Ishikawa (cell line): Measurements from ENCODE around the gene SPATA31C1.

Source experiments
- CREB1 ChIP-seq: IDR thresholded peaks from 2 replicates; pipeline ENCODE4 v1.6.1; 2012; ENCODE audit warnings: low read depth
- EGR1 ChIP-seq: IDR thresholded peaks from 2 replicates; pipeline ENCODE4 v1.6.1; 2012
- EP300 ChIP-seq: IDR thresholded peaks from 2 replicates; pipeline ENCODE4 v1.6.1; 2012; ENCODE audit warnings: borderline replicate concordance
- MAX ChIP-seq: IDR thresholded peaks from 2 replicates; pipeline ENCODE4 v1.6.1; 2012
- RAD21 ChIP-seq: IDR thresholded peaks from 2 replicates; pipeline ENCODE4 v1.6.1; 2012; ENCODE audit warnings: low read depth
- REST ChIP-seq: IDR thresholded peaks from 2 replicates; pipeline ENCODE4 v1.6.1; 2012; ENCODE audit warnings: low read depth, mild to moderate bottlenecking
- TAF1 ChIP-seq: IDR thresholded peaks from 2 replicates; pipeline ENCODE4 v1.6.1; 2012; ENCODE audit warnings: low read depth, mild to moderate bottlenecking
- USF1 ChIP-seq: IDR thresholded peaks from 2 replicates; pipeline ENCODE4 v1.6.1; 2012
- YY1 ChIP-seq: IDR thresholded peaks from 2 replicates; pipeline ENCODE4 v1.6.1; 2012; ENCODE audit warnings: low read depth

GRCh38 chr9:87868175-87868574 lies 49.6 kb upstream of the SPATA31C1 start:
- TF ChIP-seq CREB1 (no peak), YY1 (no peak), REST (no peak), TAF1 (no peak), EP300 (no peak), MAX (no peak), RAD21 (no peak), EGR1 (no peak), USF1 (no peak)
